Upper lobe of right lung (tissue), 1 donor: ENCODE data around the gene CCNY. TPM values are rescaled to one million over a fixed set of nuclear protein-coding genes. Genes with fewer than 3 reads are reported as not detected.

Experiments used
- ATAC-seq: fragments of 200-7000 bp; cut with Tn5 transposase; one replicate; pipeline ENCODE4 v1.9.1; 2020; ENCODE audit warnings: mild to moderate bottlenecking, moderate library complexity
- DNase-seq: peaks from one replicate; pipeline ENCODE4 v3.0.0-alpha.2; 2020
- H3K27ac ChIP-seq: fragments of 200-600 bp; one replicate; pipeline ENCODE4 v1.8.0; 2022
- H3K27me3 ChIP-seq: fragments of 200-600 bp; one replicate; pipeline ENCODE4 v1.8.0; 2022; ENCODE audit warnings: mild to moderate bottlenecking
- H3K36me3 ChIP-seq: fragments of 200-600 bp; one replicate; pipeline ENCODE4 v1.8.0; 2022
- H3K4me1 ChIP-seq: fragments of 200-600 bp; one replicate; pipeline ENCODE4 v1.8.0; 2022
- H3K4me3 ChIP-seq: fragments of 200-600 bp; one replicate; pipeline ENCODE4 v1.8.0; 2022; ENCODE audit warnings: mild to moderate bottlenecking
- H3K9me3 ChIP-seq: fragments of 200-600 bp; one replicate; pipeline ENCODE4 v1.8.0; 2022
- intact Hi-C: fragments of 100-400 bp; cut with DNase I; formaldehyde crosslinking; loops from one replicate; pipeline ENCODE4 v1.11.0; 2022
- total RNA-seq: library from RNA; stranded (reverse); fragmentation: NEBNext Ultra II Directional; extraction: Animal tissue kit (Norgen Biotek cat#: 25700); gene quantifications from one replicate; pipeline ENCODE4 v1.2.1, GENCODE V29; 2021
- TF ChIP-seq, protein P1 (sequence below): fragments of 200-600 bp; IDR thresholded peaks from one replicate; pipeline ENCODE4 v1.8.0; 2022; ENCODE audit warnings: antibody characterized with exemption
- donor health status: DM: no; HTN: yes; CAD: no; lungs with severe emphysema.

Gene CCNY
- total RNA-seq, 1 donor from 2014 or later: 85.4 TPM

- H3K27ac ChIP-seq: no peak overlapping the region
- no peaks in the 10 kb centered on the region for H3K4me1 ChIP-seq
- ATAC-seq (no peak), DNase-seq (no peak)
- H3K27me3 ChIP-seq: no peaks in the 10 kb centered on the region
- H3K9me3 ChIP-seq: no peaks in the 10 kb centered on the region
- H3K36me3 ChIP-seq: peaks cover 6% of the 10 kb centered on the region
- TF ChIP-seq, protein P1, sequence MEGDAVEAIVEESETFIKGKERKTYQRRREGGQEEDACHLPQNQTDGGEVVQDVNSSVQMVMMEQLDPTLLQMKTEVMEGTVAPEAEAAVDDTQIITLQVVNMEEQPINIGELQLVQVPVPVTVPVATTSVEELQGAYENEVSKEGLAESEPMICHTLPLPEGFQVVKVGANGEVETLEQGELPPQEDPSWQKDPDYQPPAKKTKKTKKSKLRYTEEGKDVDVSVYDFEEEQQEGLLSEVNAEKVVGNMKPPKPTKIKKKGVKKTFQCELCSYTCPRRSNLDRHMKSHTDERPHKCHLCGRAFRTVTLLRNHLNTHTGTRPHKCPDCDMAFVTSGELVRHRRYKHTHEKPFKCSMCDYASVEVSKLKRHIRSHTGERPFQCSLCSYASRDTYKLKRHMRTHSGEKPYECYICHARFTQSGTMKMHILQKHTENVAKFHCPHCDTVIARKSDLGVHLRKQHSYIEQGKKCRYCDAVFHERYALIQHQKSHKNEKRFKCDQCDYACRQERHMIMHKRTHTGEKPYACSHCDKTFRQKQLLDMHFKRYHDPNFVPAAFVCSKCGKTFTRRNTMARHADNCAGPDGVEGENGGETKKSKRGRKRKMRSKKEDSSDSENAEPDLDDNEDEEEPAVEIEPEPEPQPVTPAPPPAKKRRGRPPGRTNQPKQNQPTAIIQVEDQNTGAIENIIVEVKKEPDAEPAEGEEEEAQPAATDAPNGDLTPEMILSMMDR: no peak
- intact Hi-C loops: no loop called here
- no peak overlapping the region for H3K4me3 ChIP-seq
These were observed 204.2 kb downstream of the CCNY start for GRCh38 chr10:35540296-35541164.

GRCh38 chr10:35541720-35542119, 205.4 kb downstream of the CCNY start:
- H3K27me3 ChIP-seq: no peaks in the 10 kb centered on the region
- TF ChIP-seq, protein P1: no peak
- H3K4me1 ChIP-seq: no peaks in the 10 kb centered on the region
- DNase-seq (no peak), ATAC-seq (no peak)
- peaks cover 7% of the 10 kb centered on the region for H3K36me3 ChIP-seq
- no peaks in the 10 kb centered on the region for H3K9me3 ChIP-seq
- no peak overlapping the region for H3K4me3 ChIP-seq
- no peak overlapping the region for H3K27ac ChIP-seq
- intact Hi-C loops: no loop called here

DNA sequence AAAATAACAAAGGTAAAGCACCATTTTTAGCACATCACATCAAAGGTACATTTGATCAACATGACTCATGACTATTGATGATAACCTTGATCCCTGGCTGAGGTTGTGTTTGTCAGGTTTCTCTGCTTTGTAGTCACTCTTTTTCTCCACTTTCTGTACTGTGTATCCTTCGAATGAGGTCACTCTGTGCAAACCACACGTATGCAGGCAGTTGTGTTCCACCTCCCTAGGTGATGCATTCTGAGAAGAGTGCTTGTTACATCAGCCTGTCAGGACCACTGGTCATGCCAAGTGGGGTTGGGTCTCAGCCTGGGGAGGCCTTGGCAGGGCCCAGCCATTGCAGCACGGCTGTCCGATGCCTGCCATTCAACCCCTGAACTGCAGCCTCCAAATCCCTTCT, 206.0 kb downstream of the CCNY start:
- intact Hi-C loops: no loop called here
- no peak overlapping the region for H3K27ac ChIP-seq

GRCh38 chr10:35545079-35545657, 208.9 kb downstream of the CCNY start:
- TF ChIP-seq, protein P1: no peak
- H3K9me3 ChIP-seq: no peaks in the 10 kb centered on the region
- no peaks in the 10 kb centered on the region for H3K4me1 ChIP-seq
- DNase-seq (no peak), ATAC-seq (no peak)
- peaks cover 17% of the 10 kb centered on the region for H3K36me3 ChIP-seq
- intact Hi-C loops: no loop called here
- no peaks in the 10 kb centered on the region for H3K27me3 ChIP-seq
- H3K4me3 ChIP-seq: no peak overlapping the region
- H3K27ac ChIP-seq: no peak overlapping the region

More for the DNA sequence above, 206.0 kb downstream of the CCNY start:
- TF ChIP-seq, protein P1: no peak
- no peak for DNase-seq
- no peaks in the 10 kb centered on the region for H3K27me3 ChIP-seq
- H3K9me3 ChIP-seq: no peaks in the 10 kb centered on the region
- no peaks in the 10 kb centered on the region for H3K4me1 ChIP-seq
- no peak for ATAC-seq
- no peak overlapping the region for H3K4me3 ChIP-seq
- peaks cover 12% of the 10 kb centered on the region for H3K36me3 ChIP-seq

DNA sequence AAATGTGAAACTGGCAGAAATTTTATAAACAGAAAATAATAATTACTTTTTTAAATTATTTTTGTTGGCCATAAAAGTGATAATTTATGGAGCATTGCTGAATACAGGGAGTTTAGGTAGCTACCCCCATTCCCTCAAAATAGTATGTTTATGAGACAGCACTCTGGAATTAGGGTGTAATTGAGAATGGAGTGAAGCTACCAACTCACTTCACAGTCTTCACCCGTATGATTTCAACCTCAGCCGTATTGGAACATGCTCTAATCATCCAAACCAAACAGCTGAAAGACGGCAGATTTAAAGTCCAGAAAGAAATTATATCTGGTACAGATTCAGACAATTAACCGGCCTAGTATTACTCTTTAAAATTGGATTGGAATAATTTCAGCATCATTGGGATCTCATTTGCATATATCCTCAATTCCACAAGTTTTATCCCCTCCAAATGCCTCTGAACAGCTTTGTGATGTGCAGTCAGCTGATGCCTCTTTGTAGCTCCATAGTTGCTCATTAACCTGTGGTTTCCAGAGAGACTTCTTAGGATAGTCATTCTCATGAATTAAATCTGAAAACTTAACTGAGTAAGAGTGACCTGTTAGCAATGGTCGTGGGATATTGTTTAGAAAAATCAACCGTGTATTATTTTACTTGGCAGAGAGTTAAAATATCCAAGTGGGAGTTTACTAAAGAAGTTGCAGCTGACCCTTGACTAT, 209.7 kb downstream of the CCNY start:
- TF ChIP-seq, protein P1: no peak
- no peaks in the 10 kb centered on the region for H3K9me3 ChIP-seq
- H3K36me3 ChIP-seq: peaks cover 17% of the 10 kb centered on the region
- H3K27ac ChIP-seq: no peak overlapping the region
- no peaks in the 10 kb centered on the region for H3K4me1 ChIP-seq
- intact Hi-C loops: no loop called here
- no peak overlapping the region for H3K4me3 ChIP-seq
- ATAC-seq: no peak
- no peaks in the 10 kb centered on the region for H3K27me3 ChIP-seq
- DNase-seq: no peak
